GM18867 (cell line): ENCODE measurements around the gene DAB2.

Experiments
- ATAC-seq: cut with Tn5 transposase; IDR thresholded peaks from one replicate; pipeline ENCODE4 v1.9.1; 2021; ENCODE audit warnings: mild to moderate bottlenecking, moderate library complexity; ENCODE audit not compliant: unreplicated experiment

Gene DAB2

GRCh38 chr5:39390945-39391344 lies 33.8 kb downstream of the DAB2 start:
- ATAC-seq, result no peak

- ATAC-seq, result no peak
These were observed 37.5 kb downstream of the DAB2 start for GRCh38 chr5:39387293-39387692.

- ATAC-seq, result no peak
These were observed 40.5 kb downstream of the DAB2 start for GRCh38 chr5:39384271-39384670.

GRCh38 chr5:39381376-39381775 lies 43.4 kb downstream of the DAB2 start:
- ATAC-seq, result no peak

GRCh38 chr5:39379693-39380092 lies 45.1 kb downstream of the DAB2 start:
- no peak for ATAC-seq

GRCh38 chr5:39377613-39378012 lies 47.2 kb downstream of the DAB2 start:
- ATAC-seq, result no peak

- ATAC-seq, result peak; percentile 89
These were observed 48.5 kb downstream of the DAB2 start for GRCh38 chr5:39376293-39376714.

- no peak for ATAC-seq
These were observed 51.0 kb downstream of the DAB2 start for GRCh38 chr5:39373791-39374190.

GRCh38 chr5:39371367-39371635 lies 53.5 kb downstream of the DAB2 start:
- ATAC-seq, result no peak

- ATAC-seq, result no peak
These were observed 54.0 kb downstream of the DAB2 start for GRCh38 chr5:39370555-39371366.

GRCh38 chr5:39369123-39369815 lies 55.5 kb downstream of the DAB2 start:
- no peak for ATAC-seq

- ATAC-seq, result no peak
These were observed 56.7 kb downstream of the DAB2 start for GRCh38 chr5:39368116-39368515.

GRCh38 chr5:39367711-39368110 lies 57.1 kb downstream of the DAB2 start:
- ATAC-seq, result no peak

- ATAC-seq, result no peak
These were observed 60.4 kb downstream of the DAB2 start, which contains the start of gene C9 for GRCh38 chr5:39364367-39364766. C9 (minus strand) TSS chr5:39364495; CDS start chr5:39364464, 31 bp downstream.

- no peak for ATAC-seq
These were observed 61.6 kb downstream of the DAB2 start for GRCh38 chr5:39363217-39363616.

- no peak for ATAC-seq
These were observed 62.1 kb downstream of the DAB2 start for GRCh38 chr5:39362646-39363045.

GRCh38 chr5:39361306-39361705 lies 63.5 kb downstream of the DAB2 start:
- ATAC-seq, result no peak

GRCh38 chr5:39360471-39361111 lies 64.2 kb downstream of the DAB2 start:
- no peak for ATAC-seq

- ATAC-seq, result no peak
These were observed 68.5 kb downstream of the DAB2 start for GRCh38 chr5:39356263-39356662.

GRCh38 chr5:39355324-39355723 lies 69.5 kb downstream of the DAB2 start:
- ATAC-seq, result no peak

GRCh38 chr5:39353717-39354399 lies 70.9 kb downstream of the DAB2 start:
- ATAC-seq, result no peak
